Cardiac fibroblast (primary cell): ENCODE data around the gene LGR4.
A peak's percentile ranks its signal among the peaks of the same experiment; 100 is the strongest.

Experiments used
- DNase-seq, 2 donors: peaks; one replicate each; pipeline versions ENCODE4 v3.0.0 to v3.0.0-alpha.2; 2010; ENCODE audit warnings: low read depth in 2 of 2
- H3K4me3 ChIP-seq, 2 donors: replicated peaks in 1 of 2; 1 replicate in 1 of 2; 2 replicates in 1 of 2; pipeline ENCODE4 v1.5.1; 2011; ENCODE audit warnings: low read depth in 2 of 2, low read length in 2 of 2, mild to moderate bottlenecking in 2 of 2, moderate library complexity in 1 of 2
- TF ChIP-seq, protein P1 (sequence below): IDR thresholded peaks from one replicate; pipeline ENCODE4 v1.5.1; 2011; ENCODE audit warnings: low read depth, mild to moderate bottlenecking, low read length, inconsistent platforms

Gene LGR4

DNA sequence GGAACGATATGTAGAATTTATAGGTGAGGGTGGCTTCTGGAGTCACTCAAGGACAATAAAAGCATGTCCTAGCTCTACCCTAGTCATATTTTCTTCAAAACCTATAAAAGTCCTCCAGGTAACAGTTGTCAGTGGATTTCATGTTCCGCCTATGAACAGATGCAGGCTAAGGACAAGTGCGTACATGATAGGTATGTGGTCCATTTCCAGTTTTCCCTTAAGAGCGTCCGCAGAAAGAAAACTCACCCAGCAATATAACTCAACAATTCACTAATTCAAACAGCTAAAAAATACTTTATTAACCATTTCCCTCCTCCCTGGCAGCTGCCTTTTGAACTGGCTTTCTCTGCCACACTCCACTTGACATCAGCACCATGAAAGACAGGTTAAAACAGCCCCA lies 59.4 kb downstream of the LGR4 start:
- H3K4me3 ChIP-seq, result no peak overlapping the region
- TF ChIP-seq, protein P1, sequence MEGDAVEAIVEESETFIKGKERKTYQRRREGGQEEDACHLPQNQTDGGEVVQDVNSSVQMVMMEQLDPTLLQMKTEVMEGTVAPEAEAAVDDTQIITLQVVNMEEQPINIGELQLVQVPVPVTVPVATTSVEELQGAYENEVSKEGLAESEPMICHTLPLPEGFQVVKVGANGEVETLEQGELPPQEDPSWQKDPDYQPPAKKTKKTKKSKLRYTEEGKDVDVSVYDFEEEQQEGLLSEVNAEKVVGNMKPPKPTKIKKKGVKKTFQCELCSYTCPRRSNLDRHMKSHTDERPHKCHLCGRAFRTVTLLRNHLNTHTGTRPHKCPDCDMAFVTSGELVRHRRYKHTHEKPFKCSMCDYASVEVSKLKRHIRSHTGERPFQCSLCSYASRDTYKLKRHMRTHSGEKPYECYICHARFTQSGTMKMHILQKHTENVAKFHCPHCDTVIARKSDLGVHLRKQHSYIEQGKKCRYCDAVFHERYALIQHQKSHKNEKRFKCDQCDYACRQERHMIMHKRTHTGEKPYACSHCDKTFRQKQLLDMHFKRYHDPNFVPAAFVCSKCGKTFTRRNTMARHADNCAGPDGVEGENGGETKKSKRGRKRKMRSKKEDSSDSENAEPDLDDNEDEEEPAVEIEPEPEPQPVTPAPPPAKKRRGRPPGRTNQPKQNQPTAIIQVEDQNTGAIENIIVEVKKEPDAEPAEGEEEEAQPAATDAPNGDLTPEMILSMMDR, result no peak

DNA sequence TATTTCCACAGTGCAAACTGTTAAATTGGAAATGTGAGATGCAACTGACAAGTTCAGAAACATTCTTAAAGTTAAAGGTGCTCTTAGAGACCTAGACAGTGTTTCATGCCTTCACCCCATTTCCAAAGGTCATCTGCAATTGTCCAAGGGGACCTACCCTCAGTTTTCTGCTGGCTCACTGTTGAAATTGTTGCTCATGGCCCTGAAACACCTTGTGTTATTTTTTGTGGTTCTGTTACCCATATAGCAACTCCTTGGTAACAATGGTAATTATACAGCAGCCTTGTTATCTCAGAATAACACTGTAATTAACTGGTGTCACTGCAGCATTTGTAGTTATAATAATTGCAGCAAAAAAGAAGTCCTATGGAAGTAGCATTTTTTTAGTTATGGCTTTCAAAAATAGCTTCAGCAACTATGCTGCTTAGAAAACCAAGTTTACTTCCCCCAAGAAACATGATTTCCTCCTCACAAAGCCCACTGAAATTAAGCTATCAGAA lies 60.3 kb downstream of the LGR4 start:
- TF ChIP-seq, protein P1, result no peak
- no peak overlapping the region for H3K4me3 ChIP-seq

More for the DNA sequence above, 59.4 kb downstream of the LGR4 start:
- no peak for DNase-seq

DNA sequence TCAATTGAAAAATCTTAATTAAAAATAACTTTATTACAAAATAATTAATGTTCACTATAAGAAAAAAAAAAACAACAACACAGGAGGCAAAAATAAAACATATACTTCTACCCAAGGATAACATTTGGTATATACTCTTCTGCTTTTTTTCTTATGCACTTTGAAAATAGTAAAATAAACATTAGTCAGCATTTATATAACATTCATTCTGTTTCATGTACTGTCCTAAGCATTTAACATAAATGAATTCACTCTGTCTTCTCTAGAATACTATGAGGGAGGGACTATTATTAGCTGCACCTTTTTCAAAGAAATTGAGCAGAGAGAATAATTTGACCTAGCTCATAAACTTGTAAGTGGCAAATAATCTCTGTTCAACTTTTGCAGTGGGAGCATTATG lies 61.3 kb downstream of the LGR4 start:
- H3K4me3 ChIP-seq, result no peak overlapping the region
- TF ChIP-seq, protein P1, result no peak
- no peak for DNase-seq

More for the DNA sequence above, 60.3 kb downstream of the LGR4 start:
- no peak for DNase-seq

DNA sequence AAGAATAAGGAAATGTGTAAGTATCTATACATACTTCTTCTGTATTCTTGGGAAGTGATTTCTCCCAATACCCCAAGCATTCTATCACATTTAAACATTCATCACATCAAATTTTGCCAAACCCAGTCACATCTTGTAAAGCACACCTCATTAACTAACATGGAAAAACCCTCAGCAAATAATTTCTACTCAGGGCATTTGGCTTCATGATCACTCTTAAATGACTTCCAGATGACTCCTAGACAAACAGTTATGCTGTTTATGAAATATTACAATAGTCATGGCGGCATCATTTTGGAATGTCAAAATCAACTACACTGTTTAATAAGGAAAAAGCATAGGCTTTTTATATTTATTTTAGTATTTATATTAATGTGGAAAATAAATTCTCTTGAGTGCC lies 62.3 kb downstream of the LGR4 start:
- TF ChIP-seq, protein P1, result no peak
- no peak for DNase-seq
- no peak overlapping the region for H3K4me3 ChIP-seq

DNA sequence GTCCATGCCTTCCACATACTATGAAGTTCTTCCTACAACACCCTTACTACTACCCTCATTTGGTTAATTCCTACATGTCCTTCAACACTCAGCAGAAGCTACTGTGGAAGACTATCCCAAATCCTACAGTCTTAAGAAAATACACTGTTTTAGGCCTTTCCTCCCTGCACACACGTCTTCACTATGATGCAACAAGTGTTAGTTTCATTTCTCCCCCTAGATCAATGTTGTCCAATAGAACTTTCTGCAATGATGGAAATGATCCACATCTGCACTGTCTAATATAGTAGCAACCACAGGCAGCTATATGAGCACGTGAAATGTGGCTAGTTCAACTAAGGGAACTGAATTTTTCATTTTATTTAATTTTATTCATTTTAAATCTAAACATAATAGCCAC lies 62.8 kb downstream of the LGR4 start:
- TF ChIP-seq, protein P1, result no peak
- no peak for DNase-seq

DNA sequence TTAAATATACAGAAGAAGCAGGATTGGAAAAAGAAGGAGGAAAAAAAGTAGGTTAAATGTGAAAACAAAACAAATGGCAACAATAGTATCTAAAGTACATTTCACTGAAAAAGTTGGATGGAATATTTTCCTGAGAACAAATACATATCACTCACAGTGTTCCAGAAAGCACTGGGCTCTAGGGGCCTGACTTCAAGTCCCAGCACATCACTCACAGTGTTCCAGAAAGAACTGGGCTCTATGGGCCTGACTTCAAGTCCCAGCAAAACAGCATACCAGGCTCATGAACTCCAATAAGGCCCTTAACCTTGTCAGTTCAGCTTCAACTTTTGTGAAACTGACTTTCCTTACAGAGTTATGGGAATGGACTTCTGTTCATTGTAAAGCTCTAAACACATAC lies 63.5 kb downstream of the LGR4 start:
- peak in 1 of 2 donors; percentile 45 for DNase-seq
- no peak overlapping the region for H3K4me3 ChIP-seq
- TF ChIP-seq, protein P1, result no peak

More for the DNA sequence above, 62.8 kb downstream of the LGR4 start:
- no peak overlapping the region for H3K4me3 ChIP-seq

DNA sequence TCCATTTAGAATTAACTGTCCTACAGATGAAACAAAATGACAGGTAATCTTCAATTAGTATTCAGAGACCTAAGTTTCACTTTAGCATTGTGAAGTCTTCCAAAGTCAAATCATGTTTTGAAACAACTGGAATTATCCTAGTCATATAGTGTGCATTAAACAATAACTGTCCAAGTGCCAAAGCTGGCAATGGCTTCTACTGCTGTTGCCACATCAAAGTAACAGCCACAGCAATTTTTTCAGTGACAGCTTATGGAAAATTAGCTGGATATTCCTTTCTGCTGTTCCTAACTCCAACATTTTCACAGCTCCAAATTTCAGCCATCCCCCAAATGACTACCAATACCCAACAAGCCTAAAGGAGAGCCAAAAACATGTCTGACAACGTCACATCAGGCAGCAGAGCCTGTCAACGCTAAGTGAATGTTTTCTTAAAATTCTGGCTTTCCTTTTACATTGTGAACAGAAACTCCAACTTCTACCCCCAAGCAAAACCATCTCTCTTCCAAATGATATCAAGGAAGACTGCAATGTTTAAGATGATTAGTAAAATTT lies 64.3 kb downstream of the LGR4 start:
- peak in 1 of 2 donors; percentile 75 for DNase-seq
- TF ChIP-seq, protein P1, result no peak
- H3K4me3 ChIP-seq, result no peak overlapping the region
